CD14-positive monocyte (primary cell): ENCODE results near the gene CASR. TPM values are rescaled to one million over a fixed set of nuclear protein-coding genes. Genes with fewer than 3 reads are reported as not detected.

Source experiments
- DNase-seq, 3 donors: peaks; one replicate each; pipeline ENCODE4 v3.0.0-alpha.2; 2011 to 2022
- H2AFZ ChIP-seq: 2 replicates; pipeline ENCODE4 v1.6.0; 2012; ENCODE audit warnings: mild to moderate bottlenecking, low read depth, low read length, inconsistent platforms; ENCODE audit not compliant: insufficient read depth, poor library complexity, severe bottlenecking
- H3K27ac ChIP-seq, 2 donors: 1 replicate in 1 of 2; 2 replicates in 1 of 2; pipeline ENCODE4 v1.5.1; 2012 to 2013; ENCODE audit warnings: low read length in 2 of 2, control low read depth in 1 of 2, inconsistent platforms in 1 of 2, low read depth in 1 of 2, mild to moderate bottlenecking in 1 of 2
- H3K27me3 ChIP-seq, 2 donors: one replicate each; pipeline versions ENCODE4 v1.6.0 to v1.6.1; 2011 to 2013; ENCODE audit warnings: low read length in 2 of 2; ENCODE audit not compliant: control insufficient read depth in 2 of 2, insufficient read depth in 2 of 2
- H3K36me3 ChIP-seq, 2 donors: replicated peaks in 1 of 2; 1 replicate in 1 of 2; 2 replicates in 1 of 2; pipeline versions ENCODE4 v1.5.1 to v1.6.1; 2012 to 2013; ENCODE audit warnings: low read length in 2 of 2, control low read depth in 1 of 2, inconsistent platforms in 1 of 2, mild to moderate bottlenecking in 1 of 2; ENCODE audit not compliant: insufficient read depth in 2 of 2, control insufficient read depth in 1 of 2
- H3K4me1 ChIP-seq, 2 donors: 1 replicate in 1 of 2; 2 replicates in 1 of 2; pipeline versions ENCODE4 v1.5.1 to v1.6.1; 2012 to 2013; ENCODE audit warnings: low read length in 2 of 2, control low read depth in 1 of 2, inconsistent platforms in 1 of 2, mild to moderate bottlenecking in 1 of 2, moderate library complexity in 1 of 2; ENCODE audit not compliant: insufficient read depth in 2 of 2, control insufficient read depth in 1 of 2
- H3K4me2 ChIP-seq: replicated peaks from 2 replicates; pipeline ENCODE3; 2012; ENCODE audit warnings: low read length, moderate library complexity, mild to moderate bottlenecking; ENCODE audit not compliant: poor library complexity, severe bottlenecking; ENCODE audit errors: extremely low read depth
- H3K4me3 ChIP-seq, 3 experiments: fragments of 200-600 bp in 1 of 3; sonication (generic) in 1 of 3; replicated peaks in 1 of 3; 1 replicate in 2 of 3; 2 replicates in 1 of 3; pipeline ENCODE4 v1.5.1; 2011 to 2013; ENCODE audit warnings: low read length in 3 of 3, mild to moderate bottlenecking in 3 of 3, control low read depth in 2 of 3, low read depth in 2 of 3, inconsistent platforms in 1 of 3, moderate library complexity in 1 of 3
- H3K79me2 ChIP-seq: 2 replicates; pipeline ENCODE4 v1.6.0; 2012; ENCODE audit warnings: mild to moderate bottlenecking, control low read depth, inconsistent platforms, low read length, moderate library complexity; ENCODE audit not compliant: insufficient read depth
- H3K9ac ChIP-seq: 2 replicates; pipeline ENCODE4 v1.6.0; 2017; ENCODE audit warnings: low read length, mild to moderate bottlenecking; ENCODE audit not compliant: insufficient read depth, poor library complexity, severe bottlenecking
- H3K9me3 ChIP-seq, 2 donors: replicated peaks in 1 of 2; 1 replicate in 1 of 2; 2 replicates in 1 of 2; pipeline versions ENCODE4 v1.5.1 to v1.6.1; 2012 to 2013; ENCODE audit warnings: low read length in 2 of 2, control low read depth in 1 of 2; ENCODE audit not compliant: control insufficient read depth in 1 of 2, insufficient read depth in 1 of 2
- H4K20me1 ChIP-seq: 2 replicates; pipeline ENCODE4 v1.6.0; 2012; ENCODE audit warnings: mild to moderate bottlenecking, low read length, control low read depth, moderate library complexity; ENCODE audit not compliant: insufficient read depth
- H3K27ac Mint-ChIP-seq, 7 donors: one replicate each; pipeline ENCODE4 v1.8.0; 2020; ENCODE audit warnings: mild to moderate bottlenecking in 7 of 7, mixed read lengths in 7 of 7, moderate library complexity in 6 of 7, inconsistent platforms in 2 of 7
- H3K27me3 Mint-ChIP-seq, 3 donors: one replicate each; pipeline ENCODE4 v1.8.0; 2021 to 2022; ENCODE audit warnings: low read depth in 3 of 3, mild to moderate bottlenecking in 3 of 3, mixed read lengths in 3 of 3, moderate library complexity in 3 of 3, inconsistent platforms in 1 of 3
- H3K36me3 Mint-ChIP-seq, 2 donors: one replicate each; pipeline ENCODE4 v1.8.0; 2020; ENCODE audit warnings: mixed read lengths in 2 of 2, inconsistent platforms in 1 of 2, mild to moderate bottlenecking in 1 of 2
- H3K4me1 Mint-ChIP-seq: one replicate; pipeline ENCODE4 v1.8.0; 2020; ENCODE audit warnings: mild to moderate bottlenecking, mixed read lengths
- H3K4me3 Mint-ChIP-seq, 2 donors: one replicate each; pipeline ENCODE4 v1.8.0; 2020; ENCODE audit warnings: mild to moderate bottlenecking in 2 of 2, mixed read lengths in 2 of 2, moderate library complexity in 1 of 2
- H3K9me3 Mint-ChIP-seq, 7 donors: one replicate each; pipeline ENCODE4 v1.8.0; 2020 to 2022; ENCODE audit warnings: mixed read lengths in 7 of 7, mild to moderate bottlenecking in 6 of 7, moderate library complexity in 6 of 7, inconsistent platforms in 2 of 7
- CTCF ChIP-seq: fragments of 200-600 bp; IDR thresholded peaks from one replicate; pipeline ENCODE4 v1.8.0; 2022; ENCODE audit warnings: antibody characterized with exemption, mild to moderate bottlenecking
- WGBS: methylation state at CpG from one replicate; pipeline ENCODE4 v1.1.5; 2013; ENCODE audit warnings: missing lambda C conversion rate; ENCODE audit not compliant: insufficient coverage; 5-methylcytosine and 5-hydroxymethylcytosine counted together
- intact Hi-C, 2 donors: fragments of 100-400 bp; cut with micrococcal nuclease; formaldehyde crosslinking; loops; one replicate each; pipeline versions ENCODE4 v1.15.0 to v1.15.1; 2023
- polyA plus RNA-seq, 3 donors: library from polyadenylated mRNA; depleted of rRNA in 1 of 3; unstranded in 2 of 3; stranded (reverse) in 1 of 3; fragments of 300-500 nt in 2 of 3; fragments of >200 nt in 1 of 3; fragmentation: Illumina TruSeq in 2 of 3; gene quantifications; 1 replicate in 2 of 3; 2 replicates in 1 of 3; pipeline ENCODE4 v1.2.3, GENCODE V29; 2012 to 2021

CASR gene
- polyA plus RNA-seq, 3 donors, result 0.01 TPM; not detected in 2

- Mint-ChIP-seq H3K36me3 (no peaks in the 10 kb centered on the region), H3K27me3 (peaks cover 0 to 5% (median 1%) of the 10 kb centered on the region in 3 donors)
Observed at GRCh38 chr3:122284486-122284885, 101.0 kb downstream of the CASR start.

GRCh38 chr3:122294359-122294758 is 110.9 kb downstream of the CASR start:
- Histone ChIP-seq H3K4me3 (peak overlapping the region in 1 of 3 experiments; percentile 55), H3K27me3 (no peaks in the 10 kb centered on the region), H2AFZ (peak overlapping the region; percentile 37), H3K27ac (peak overlapping the region; percentile 59 to 87), H3K36me3 (no peaks in the 10 kb centered on the region), H4K20me1 (no peaks in the 10 kb centered on the region), H3K4me2 (peak overlapping the region; percentile 59), H3K9me3 (no peaks in the 10 kb centered on the region), H3K9ac (no peak overlapping the region), H3K4me1 (peaks cover 29 to 48% of the 10 kb centered on the region in 2 donors), H3K79me2 (no peaks in the 10 kb centered on the region)
- H3K36me3 Mint-ChIP-seq, result no peaks in the 10 kb centered on the region
- no peak for TF ChIP-seq CTCF
- intact Hi-C loops, result loop anchor here in 1 of 2 donors (10.0 kb wide), 1 partner anchor 60 kb away; no protein-coding TSS in a partner anchor
- no peaks in the 10 kb centered on the region for H3K9me3 Mint-ChIP-seq
- DNase-seq, result no peak
- WGBS, result 90% methylated on average over 4 of the region's 6 CpGs
- no peak overlapping the region for H3K27ac Mint-ChIP-seq
- no peaks in the 10 kb centered on the region for H3K27me3 Mint-ChIP-seq
- H3K4me3 Mint-ChIP-seq, result no peak overlapping the region
- H3K4me1 Mint-ChIP-seq, result peaks cover 24% of the 10 kb centered on the region

More at GRCh38 chr3:122284486-122284885, 101.0 kb downstream of the CASR start:
- Histone ChIP-seq H4K20me1 (no peaks in the 10 kb centered on the region), H3K36me3 (no peaks in the 10 kb centered on the region), H3K4me2 (no peak overlapping the region), H3K4me3 (no peak overlapping the region), H3K27ac (no peak overlapping the region), H3K9ac (no peak overlapping the region), H2AFZ (no peak overlapping the region), H3K27me3 (no peaks in the 10 kb centered on the region), H3K4me1 (no peaks in the 10 kb centered on the region), H3K9me3 (no peaks in the 10 kb centered on the region), H3K79me2 (no peaks in the 10 kb centered on the region)
- TF ChIP-seq CTCF, result no peak
- no peak for DNase-seq
- Mint-ChIP-seq H3K4me1 (peaks cover 8% of the 10 kb centered on the region), H3K27ac (peak overlapping the region in 1 of 7 donors; percentile 21), H3K9me3 (peaks cover 0 to 3% (median 2%) of the 10 kb centered on the region in 7 donors), H3K4me3 (no peak overlapping the region)
- intact Hi-C loops, result no loop called here
- 98% methylated on average over 20 of the region's 20 CpGs for WGBS
